Right renal pelvis (tissue), 4 donors: Measurements from ENCODE around the gene UCN2. TPM values are rescaled to one million over a fixed set of nuclear protein-coding genes. Genes with fewer than 3 reads are reported as not detected.
"Not testable (repeated sequence)": the region's sequence is repeated elsewhere in the genome, so short reads cannot be mapped to it uniquely, and the experiment has no call there.

Experiments used
- DNase-seq, 4 donors: peaks; one replicate each; pipeline ENCODE4 v3.0.0-alpha.2; 2013; ENCODE audit warnings: low read depth in 4 of 4, low spot score in 3 of 4, missing footprints in 1 of 4
- polyA plus RNA-seq, 4 donors: library from polyadenylated mRNA; unstranded; fragments of 120-200 nt; gene quantifications; one replicate each; pipeline ENCODE4 v1.2.1, GENCODE V29; 2013; ENCODE audit not compliant: insufficient read length in 4 of 4

UCN2 gene
- polyA plus RNA-seq, 4 donors: 0.19 to 0.66 (median 0.57) TPM

DNA sequence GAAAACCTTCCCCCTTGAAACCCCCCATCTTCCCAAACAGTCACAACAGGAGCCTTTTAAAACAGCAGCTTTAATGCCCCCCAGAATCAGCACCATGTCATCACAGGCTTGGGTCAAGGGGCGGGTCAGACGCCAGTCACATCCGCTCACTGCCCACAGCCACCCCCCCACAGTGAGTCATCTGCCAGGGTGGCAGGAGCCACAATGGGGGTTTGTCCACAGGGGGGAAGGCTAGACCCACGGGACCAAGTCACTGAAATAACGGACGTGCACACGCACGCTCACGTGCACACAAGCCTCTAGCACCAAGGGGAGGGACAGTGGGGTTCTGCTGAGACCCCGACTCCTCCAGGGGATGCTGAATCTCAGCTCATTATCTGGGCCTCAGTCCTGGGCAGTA, 441 bp upstream of the UCN2 start:
- DNase-seq: no peak

DNA sequence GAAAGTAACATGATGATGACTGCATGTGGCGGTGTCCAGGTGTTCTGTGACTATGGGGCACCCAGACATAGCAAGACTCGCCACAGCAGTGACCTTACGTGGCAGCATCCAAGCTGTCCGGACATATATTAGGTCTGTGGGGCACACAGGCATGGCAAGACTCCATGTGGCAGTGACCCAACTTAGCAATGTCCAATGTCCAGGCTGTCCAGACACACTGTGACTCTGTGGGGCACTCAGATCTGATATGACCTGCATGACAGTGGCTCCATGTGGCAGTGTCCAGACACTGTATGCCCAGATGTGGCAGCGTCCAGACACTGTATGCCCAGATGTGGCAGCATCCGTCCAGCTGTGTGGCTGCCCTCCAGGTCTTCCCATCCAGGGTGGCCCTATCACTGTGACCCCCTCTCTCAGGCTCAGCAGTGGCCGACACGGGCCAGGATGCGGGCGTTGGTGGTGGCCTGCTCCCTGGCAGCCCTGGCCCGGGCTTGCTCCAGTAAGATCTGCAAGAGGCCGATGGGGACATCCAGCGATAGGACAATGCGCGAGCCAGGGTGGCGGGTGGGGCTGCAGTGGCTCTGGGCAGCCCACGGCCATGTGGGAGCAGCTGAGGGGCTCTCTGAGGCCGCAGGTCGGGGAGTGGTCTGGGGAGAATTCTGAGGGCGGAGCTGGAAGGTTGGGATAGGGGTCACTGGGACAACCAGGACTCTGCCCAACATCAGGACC, 1.1 kb downstream of the UCN2 start:
- no peak for DNase-seq

DNA sequence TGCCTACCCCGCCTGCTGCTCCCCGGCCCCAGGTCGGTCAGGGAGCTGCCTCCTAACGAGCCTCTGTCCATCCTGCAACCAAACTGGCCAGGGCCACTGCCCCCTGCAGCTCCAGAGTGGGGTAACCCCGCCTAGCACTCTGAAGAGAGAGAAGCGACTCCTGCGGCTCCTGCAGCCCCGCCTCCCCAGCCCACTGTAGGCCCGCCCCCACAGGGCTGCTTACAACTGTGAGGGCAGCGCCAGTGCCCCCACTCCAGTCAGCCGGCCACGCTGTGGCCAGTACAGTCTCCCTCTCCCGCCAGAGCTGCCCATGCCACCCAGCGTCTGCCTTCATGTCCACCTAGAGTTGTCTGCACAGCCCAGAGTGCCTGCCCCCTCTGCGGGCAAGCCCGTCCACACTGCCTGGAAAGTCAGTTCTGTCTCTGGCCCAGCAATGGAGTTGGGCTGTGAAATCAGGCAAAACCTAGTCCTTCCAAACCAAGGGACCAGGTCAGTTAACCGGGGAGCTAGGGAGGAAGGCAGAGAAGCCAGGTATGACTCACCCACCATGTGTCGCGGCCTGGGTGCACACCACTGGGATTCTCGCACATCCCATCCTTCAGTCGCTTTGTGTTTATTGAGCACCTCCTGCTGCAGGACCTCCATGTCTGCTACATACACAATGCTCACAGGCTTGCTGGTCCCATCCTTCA, 2.4 kb downstream of the UCN2 start:
- DNase-seq: no peak

DNA sequence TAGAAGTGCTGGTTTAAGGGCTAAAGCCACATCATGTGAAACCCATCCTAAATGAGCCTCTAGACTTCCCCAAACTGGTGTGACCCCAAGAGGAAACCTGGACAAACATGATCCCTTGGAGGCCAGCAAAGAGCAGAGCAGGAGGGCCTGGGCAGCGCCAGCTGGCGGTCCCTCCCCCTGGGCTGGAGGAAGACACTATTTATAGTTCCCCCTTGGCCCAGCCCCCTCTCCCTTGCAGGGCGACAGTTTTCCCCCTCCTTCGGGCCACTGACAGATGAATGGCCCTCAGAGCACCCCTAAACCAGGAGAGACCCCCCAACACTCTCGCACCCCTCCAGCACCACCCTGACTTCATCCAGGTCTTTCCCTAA, 2.9 kb downstream of the UCN2 start:
- no peak for DNase-seq

DNA sequence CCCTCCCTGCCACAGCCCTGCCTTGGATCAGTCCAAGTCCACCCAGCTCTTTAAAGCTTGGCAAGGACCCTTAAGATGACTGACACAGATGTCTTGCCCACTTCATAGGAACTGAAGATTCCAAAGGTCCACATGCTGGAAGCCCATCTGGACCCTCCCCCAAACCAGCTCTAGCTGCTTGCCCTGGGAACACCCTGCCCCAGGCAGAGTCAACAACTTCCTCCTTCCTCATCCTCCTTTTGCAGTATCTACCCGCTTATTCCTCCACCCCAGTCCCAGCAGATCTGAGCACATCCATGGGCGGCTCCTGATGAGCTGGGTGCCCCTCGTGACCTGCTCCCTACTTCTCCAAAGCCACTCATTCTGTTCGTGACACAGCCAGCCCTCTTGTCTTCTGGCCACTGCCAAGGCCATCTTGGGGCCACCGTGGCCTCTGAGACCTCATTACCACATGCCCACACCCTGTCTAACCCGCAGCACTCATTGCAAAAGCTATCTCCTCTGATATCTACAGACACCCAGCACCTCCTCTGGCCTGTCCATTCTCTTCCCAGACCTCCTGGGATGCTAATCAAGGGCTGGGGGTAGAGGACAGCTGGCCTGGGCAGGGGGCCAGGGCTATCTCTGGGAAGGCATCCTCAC, 5.0 kb downstream of the UCN2 start:
- no peak for DNase-seq

DNA sequence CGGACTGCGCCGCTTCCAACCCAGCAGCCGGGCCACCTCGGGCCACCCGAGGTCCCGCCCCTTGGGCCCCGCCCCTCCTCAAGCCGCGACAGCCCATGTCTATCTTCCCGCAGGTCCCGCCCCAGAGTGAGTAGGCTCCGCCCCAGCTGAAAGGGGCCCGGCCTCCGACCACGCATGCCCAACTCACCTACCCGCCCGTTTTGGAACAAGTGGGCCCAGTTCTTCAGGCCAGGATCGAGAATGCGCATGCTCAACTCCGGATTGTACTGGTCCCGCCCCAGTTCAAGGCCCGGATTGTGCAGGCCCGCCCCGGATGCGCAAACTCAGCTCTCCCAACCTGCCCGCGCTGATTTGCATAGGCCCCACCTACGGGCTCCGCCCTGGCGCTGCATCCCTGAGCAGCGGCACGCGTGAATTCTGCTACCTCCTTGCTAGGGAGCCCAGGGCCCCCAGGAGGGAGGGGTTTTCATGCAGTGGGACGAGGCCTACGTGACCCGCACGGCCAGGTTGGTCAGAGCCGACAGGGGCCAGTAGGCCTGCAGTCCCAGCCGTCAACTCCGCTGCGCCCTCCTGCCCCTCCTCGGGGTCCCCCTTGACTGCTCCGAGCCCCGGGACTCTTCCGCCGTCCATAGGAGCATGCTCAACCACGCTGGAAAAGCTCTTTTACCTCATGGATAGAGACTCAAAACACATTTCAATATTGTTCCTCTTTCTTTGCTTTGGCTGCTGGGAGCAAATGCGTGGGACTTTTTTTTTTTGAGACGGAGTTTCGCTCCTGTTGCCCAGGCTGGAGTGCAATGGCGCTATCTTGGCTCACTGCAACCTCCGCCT, 6.6 kb downstream of the UCN2 start, which contains the start of gene PFKFB4:
Gene PFKFB4, minus strand, starts transcription at position 8 of the 831 bp plus-strand sequence. CDS start 26 bp downstream, outside the sequence.
- DNase-seq: peak; percentile 93 to 98 (median 97)

DNA sequence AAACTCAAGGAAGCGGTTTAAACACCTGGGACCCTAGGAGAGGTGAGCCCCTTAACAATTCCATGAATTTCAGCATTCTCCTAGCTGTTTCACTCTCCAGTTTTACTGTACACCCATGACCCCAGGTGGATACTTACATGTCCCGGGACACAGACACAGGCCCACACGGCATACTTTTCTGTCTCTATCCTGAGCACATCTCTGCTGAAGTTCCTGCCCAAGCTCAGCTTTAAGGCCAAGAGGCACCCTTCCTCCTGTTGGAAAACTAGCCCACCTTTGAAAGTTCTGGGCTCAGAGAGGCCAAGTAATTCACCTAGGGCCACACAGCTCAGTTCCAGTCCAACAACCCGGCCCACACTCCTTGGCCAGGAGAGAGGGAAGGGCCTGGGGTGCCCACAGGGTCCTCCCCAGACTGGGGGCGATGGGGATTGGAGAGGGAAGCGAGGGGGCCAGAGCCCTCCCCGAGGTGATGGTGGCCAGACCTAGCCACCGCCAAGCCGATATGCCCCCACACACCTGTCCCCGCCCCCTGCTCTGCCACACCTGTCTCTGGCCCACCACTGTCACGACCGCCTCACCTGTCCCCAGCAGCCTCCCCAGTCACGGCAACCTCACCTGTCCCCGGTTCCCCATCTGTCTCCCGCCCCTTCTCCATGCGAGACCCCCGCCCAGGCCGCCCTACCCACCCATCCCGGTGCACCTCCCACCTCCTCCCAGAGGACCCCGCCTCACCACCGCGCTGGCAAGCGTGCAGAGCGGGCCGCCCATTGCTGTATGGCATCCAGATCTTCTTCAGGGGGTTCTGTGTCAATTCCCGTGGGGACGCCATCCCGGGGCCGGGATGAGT, 7.4 kb downstream of the UCN2 start:
- no peak for DNase-seq

DNA sequence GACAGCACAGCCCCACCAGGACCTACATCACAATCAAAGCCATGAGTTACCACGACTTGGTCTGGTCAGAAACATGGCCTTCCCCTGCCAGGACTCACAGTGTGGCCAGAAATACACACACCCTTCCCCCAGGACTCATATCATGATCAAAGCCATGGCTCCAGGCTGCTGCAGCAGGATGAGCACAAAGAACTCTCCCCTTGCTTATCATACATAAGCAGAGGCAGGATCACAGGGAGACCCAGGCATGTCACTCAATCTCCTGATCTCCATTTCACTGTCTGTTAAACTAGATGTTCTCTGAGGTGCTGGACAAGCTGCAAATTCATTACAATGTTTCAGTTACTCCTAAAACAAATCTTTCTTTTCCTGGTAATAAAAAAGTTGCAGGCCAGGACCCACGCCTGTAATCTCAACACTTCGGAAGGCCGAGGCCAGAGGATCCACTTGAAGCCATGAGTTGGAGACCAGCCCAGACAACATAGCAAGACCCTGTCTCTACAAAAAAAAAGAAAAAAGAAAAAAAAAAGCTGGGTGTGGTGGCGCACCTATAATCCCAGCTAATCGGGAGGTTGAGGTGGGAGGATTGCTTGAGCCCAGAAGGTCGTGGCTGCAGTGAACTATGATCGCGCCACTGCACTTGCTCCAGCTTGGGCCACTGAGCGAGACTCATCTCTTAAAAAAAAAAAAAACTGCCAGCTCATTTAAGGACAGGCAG, 8.2 kb downstream of the UCN2 start:
- no peak for DNase-seq

DNA sequence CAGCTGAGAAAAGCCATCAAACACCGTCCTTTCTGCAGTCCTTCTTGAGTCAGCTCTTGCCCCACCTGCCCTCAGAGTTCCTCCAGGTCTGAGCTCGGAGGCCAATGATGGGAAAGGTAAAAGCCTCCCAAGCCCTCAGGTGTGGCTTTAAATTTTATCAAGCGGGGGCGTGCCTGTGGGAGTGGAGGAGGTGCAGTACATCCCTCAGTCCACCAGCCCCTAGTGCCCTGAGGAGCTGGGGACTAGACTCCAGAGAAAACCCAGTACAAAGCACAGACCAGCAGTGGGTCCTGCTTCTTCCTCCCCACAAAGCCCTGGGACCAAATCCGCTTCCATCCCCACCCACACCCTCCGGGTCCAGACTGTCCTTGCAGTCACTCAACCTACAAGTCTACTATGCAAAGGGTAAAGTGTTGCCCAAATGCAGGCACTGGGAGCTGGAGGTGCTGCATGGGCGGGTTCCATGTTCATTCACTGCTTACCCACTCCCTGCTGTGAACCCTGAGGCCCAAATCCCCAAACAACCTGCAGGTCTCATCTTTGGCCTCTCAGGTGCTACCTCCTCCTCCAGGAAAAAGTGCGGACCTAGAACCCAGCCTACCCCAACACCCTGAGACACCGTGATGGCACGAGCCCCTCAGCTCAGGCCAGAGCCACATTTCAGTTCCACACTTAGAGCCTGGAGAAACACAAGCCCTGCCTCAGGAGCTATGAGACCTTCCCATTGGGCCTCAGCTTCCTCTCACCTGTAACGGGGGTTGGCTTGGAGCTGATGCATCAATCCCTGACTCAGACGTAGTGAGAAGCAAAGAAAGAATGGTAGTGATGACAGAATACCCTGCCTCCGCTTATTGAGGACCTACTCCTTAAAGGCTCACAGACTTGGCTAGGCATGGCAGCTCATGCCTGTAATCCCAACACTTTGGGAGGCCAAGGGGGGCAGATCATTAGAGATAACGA, 9.4 kb downstream of the UCN2 start:
- DNase-seq: no peak

DNA sequence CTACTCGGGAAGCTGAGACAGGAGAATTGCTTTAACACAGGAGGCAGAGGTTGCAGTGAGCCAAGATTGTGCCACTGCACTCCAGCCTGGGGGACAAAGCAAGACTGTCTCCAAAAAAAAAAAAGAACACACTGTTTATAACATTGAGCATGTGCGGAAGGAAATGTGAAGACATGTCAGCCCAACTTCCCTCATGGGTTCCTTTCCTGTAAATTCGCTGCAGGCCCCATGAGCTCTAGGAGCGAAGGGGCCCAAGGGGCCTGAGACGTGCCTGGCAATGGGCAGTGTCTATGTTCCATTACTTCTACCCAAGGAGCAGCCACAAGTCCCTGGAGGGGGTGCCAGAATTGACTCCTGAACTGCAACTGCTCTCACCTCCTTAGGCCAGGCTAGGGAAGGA, 10.2 kb downstream of the UCN2 start:
- no peak for DNase-seq

DNA sequence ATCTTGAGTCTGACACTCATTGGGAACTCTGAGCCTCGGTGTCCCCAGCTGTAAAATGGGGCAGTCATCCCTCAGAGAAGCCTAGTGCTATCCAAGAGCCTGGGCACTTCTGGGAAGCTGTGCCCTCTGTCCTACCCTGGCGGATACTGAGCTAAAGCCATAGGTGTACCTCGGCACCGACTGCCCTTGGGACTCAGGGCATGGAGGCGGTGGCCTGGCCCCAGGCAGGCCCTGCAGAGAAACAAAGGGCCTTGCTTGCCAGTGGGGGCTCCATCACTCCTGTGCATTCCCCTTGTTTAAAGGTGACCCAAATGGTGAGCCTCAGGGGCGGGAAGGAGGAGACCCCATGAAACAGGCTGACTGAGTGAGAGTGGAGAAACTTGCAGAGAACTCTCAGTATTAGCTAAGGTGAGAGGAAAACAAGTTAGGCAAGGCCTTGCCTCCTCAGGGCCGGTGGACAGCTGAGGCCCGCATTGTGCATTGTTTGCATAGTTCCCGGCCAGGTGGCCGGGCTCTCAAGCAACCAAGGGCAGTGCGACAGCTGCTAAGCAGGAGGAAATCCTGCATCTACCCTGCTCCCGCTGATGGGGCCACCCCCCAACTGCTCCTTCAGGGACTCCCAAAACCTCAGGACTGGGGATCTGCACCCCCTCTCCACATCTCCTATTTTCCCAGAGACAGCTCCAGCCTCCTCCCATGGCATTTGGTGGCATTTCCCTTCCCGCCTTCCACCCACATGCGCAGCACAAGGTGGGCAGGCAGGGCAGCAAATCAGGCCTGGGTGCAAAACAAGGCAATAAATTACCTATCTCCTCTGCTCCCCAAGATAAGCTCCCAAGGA, 11.2 kb downstream of the UCN2 start:
- no peak for DNase-seq

DNA sequence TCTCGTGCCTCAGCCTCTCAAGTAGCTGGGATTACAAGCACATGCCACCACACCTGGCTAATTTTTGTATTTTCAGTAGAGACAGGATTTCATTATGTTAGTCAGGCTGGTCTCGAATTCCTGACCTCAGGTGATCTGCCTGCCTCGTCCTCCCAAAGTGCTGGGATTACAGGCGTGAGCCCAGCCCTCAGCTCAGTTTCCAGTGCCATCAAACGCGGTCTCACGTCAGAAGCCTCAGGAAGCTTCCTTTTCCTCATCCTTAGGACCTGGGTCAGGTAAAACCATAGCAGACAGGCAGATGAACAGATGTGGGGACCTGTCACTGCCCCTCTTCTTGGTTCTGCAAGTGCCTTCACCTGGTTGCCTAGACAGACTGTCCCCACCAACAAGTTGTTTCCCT, 11.9 kb downstream of the UCN2 start:
- DNase-seq: not testable (repeated sequence)

DNA sequence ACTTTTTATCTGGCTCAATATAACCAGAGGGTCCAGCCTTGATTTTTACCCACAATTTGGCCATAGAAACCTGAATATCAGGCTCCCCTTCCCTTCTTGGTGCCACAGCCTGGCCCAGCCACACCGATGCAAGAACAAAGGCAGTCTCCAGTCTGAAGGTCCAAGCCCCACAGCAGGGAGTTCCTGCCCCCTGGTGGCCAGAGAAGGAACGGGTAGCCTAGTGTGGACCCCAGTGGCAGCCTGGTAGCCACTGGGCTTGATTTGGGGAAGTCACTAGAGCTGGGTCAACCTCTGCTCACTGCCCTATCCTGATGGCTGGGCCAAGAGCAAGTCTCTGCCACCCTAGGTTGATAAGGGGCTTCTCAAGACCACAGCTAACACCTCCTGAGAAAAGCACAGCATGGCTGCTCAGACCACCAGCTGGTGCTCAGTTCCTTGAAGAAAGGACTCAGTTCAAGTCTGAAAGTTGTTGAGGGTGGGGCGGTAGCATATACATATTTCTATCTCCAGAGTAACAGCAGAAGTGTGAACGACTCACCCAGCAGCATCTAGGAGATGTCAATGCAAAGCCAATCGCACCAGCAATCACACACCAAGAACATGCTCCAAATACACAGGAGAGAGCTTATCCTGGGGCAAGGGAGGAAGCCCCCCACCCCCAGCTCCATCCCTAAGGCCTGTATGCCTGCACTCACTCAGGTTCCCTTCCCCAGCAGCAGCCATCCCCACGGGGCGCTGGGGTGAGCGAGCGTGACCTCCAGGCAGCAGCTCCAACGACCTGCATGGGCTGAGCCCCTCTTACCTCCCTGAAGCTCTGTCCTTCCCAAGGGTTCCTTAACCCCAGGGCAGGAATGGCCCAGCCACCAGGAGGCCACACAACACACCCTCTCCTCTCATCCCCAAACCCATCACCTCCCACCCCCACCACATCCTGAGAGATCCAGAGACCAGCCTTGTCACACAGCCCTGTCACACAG, 14.6 kb downstream of the UCN2 start:
- peak; percentile 53 to 69 (median 64) for DNase-seq

DNA sequence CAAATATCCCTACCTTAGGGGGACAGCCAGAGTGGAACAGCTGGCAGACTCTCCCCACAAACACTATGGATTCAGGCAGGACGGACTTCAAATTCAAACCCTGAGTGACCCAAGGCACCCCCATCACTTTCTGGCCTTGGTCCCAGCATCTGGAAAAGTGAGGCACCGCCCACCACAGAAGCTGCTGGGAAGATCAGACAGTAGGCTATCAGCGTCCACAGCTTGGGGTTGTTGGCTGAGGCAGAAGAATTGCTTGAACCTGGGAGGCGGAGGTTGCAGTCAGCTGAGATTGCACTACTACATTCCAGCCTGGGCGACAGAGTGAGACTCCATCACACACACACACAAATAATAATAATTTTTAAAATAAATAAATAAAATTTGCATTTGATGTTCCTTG, 15.5 kb downstream of the UCN2 start:
- no peak for DNase-seq

DNA sequence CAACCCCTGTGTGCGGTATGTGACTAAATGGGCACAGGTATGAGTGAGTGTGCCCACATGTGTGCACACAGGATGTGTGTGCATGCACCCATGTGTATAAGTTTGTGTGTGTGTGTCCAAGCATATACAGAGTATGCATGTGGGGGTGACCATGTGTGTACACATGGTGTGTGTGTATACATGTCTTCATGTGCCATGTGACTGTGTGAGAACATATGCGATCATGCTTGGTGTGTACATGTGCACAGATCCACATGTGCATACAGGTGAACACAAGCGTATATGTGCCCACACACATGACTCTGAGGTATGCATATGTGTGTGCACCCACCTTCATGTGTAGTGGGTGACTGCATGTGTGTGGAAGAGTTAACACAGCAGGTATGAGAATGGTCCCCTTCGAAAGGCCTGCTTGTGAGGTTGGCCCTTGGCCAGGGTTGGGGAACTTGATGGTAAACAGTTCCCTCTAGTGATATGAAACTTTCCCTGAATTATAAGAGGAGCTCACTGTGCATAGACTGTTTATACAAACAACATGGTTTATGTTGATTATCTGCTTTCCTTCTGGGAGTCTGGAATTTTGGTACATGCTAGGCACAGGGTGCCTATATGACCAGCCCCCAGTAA, 17.3 kb downstream of the UCN2 start:
- no peak for DNase-seq

DNA sequence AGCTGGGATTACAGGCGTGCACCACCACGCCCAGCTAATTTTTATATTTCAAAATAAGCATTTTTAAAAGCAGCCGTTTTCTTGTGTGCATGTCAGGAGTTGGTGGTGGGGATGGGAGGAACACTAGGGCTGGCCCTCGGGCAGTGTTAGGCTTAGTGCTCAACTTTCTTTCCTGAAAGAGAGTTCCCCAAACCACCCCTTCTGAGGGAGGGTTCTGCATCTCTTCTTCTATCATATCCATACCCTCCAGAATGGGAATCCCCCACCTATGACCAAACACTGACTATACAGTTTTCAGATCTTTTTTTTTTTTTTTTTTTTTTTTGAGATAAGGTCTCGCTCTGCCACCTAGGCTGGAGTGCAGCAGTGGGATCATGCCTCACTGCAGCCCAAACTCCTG, 19.4 kb downstream of the UCN2 start:
- DNase-seq: no peak
